ENCODE results near the gene POU6F2.
A peak's percentile ranks its signal among the peaks of the same experiment; 100 is the strongest.
"Not testable (repeated sequence)": the region's sequence is repeated elsewhere in the genome, so short reads cannot be mapped to it uniquely, and the experiment has no call there.

The POU6F2 gene, protein sequence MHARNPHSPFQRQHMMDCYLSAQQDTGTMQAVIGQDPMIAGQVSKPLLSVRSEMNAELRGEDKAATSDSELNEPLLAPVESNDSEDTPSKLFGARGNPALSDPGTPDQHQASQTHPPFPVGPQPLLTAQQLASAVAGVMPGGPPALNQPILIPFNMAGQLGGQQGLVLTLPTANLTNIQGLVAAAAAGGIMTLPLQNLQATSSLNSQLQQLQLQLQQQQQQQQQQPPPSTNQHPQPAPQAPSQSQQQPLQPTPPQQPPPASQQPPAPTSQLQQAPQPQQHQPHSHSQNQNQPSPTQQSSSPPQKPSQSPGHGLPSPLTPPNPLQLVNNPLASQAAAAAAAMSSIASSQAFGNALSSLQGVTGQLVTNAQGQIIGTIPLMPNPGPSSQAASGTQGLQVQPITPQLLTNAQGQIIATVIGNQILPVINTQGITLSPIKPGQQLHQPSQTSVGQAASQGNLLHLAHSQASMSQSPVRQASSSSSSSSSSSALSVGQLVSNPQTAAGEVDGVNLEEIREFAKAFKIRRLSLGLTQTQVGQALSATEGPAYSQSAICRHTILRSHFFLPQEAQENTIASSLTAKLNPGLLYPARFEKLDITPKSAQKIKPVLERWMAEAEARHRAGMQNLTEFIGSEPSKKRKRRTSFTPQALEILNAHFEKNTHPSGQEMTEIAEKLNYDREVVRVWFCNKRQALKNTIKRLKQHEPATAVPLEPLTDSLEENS

GRCh38 chr7:38977685-38978084 is at the start of gene POU6F2:
Gene POU6F2 (plus strand): TSS chr7:38977909. CDS start chr7:38977954, 45 bp downstream.
- DNase-seq = no peak

DNA sequence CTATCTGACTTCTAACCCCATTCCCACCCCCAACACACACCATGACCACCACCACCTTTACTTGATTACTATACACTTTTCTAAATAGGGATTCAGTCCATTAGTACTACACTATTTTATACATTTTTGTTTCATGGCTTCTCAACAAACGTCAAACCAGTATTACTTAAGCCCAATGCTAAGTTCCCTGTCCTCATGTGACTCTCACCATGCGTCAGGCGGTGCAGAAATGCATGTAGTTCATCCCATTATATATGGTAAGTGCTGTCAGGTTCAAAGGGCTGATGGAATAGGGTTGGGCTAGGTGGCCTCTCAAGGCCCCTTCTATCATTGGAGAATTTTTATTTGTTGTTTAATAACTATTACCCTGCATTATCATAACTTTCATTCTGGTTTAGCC is 49.2 kb upstream of the POU6F2 start:
- DNase-seq = no peak

DNA sequence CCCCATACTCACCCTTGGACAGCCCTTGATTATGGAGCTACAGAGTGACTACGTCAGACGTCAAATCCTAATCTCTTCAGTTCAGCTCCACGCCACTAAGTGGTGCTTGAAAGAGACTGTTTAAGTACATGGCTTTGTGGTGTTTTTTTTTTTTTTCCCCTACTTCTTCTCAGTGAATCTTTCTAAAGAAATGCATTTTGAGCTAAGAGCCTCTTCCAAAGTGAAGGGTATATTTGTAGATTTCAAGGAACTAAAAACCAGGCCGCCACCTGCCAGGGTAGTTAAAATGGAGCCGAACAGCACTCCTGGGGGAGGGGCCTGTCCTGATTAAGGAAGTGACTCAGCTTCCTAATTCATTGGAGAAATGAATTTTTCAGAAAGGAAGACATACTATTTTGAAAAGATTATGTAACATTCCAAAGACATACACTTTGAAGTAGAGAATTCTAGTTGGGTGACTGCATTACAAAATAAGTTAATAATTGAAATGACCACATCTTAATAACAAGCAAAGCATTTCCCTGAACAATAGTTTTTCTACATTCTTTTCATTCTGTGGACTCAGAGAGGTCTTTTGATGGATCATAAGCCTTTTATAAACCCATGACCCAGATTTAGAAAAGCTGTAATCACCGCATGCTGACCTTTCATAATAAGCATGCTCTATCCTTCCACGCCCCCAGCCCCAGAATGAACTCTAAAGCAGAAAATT is 48.1 kb upstream of the POU6F2 start:
- no peak for DNase-seq

DNA sequence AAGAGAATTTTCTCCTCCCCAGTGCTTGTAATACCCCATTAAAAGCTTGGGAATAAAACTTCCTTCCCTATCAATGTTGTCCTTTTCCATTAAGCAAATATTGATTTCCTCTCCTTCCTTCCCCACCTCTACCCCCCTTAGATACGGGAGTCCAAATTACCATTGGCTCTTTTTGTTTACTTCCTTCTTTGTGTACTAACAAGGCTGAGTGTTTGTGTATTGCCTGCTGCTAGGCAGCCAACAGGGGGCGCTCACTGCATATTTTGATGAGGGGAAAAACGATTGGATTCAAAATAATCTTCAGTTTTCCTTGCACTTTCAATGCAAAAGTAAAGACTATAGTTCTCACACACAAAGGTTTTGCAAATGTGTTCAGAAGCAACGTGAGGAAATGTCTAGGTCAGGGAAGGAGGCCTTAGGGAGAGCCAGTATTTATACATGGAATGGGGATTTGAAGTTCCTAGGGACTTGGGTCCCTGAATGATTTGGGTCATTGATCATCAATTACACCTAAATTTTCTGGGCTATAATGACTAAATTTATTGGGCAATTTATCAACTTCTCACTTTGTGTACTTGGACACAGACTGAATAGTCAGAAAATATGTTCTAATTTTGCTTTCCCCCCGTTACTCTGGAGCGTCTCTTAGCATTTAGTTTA is 45.1 kb upstream of the POU6F2 start:
- peak; percentile 73 for DNase-seq

DNA sequence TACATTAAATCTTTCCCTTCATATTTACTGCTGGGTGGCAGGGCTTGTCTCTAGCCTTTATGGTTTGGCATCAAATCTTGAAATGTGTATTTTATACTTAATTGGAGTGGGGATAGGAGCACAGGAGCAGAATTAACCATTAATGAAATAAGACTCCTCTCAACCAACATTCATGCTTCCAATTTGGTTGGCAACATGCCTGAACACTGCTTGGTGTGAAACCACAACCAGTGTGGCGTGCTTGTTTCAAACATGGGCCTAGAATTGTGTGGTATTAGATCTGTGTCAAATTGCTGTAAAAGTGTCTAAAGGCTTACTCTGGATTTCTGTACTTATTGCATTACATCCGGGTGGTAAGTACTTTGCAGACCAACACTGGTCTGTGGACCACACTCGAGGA is 43.7 kb upstream of the POU6F2 start:
- DNase-seq = peak; percentile 35

DNA sequence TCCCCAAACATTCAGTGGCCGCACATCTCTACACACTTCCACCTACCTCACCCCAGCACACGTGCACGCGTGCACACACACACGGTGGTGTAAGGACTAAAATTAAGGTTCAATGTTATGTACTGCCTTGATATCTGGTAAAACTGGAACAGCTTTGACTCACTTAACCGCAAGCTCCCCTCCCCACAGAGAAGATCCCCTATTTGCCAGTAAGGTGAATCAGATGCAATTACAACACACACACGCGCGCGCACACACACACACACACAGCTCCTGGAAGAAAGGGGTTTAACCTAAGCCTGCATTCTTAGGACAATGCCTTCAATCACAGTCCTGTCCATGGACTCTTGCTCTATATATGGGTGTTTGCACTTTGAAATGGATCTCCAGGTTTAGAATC is 43.2 kb upstream of the POU6F2 start:
- DNase-seq = no peak

GRCh38 chr7:38936641-38937040 is 41.1 kb upstream of the POU6F2 start:
- no peak for DNase-seq

DNA sequence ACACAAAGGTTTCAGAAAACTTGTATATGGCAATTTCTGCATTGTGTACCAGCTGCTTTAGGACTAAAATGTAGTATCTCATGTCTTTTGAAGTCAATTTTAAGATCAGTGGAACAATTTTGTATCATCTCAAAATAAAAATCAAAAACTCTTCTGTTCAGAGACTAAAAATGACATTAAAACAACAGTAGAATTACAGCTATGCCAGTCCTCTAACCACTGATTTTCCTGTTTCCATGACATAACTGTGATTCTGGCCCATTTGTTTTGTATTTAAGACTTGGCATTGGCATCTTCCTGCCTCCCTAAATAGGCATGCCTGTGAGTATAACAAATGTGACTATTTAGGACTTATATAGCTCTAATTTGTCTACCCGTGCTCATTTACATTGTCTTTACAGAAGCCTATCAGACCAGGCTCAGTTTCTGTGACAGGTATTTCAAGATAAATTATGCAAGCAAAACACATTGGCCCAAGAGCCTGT is 39.7 kb upstream of the POU6F2 start:
- DNase-seq = no peak

DNA sequence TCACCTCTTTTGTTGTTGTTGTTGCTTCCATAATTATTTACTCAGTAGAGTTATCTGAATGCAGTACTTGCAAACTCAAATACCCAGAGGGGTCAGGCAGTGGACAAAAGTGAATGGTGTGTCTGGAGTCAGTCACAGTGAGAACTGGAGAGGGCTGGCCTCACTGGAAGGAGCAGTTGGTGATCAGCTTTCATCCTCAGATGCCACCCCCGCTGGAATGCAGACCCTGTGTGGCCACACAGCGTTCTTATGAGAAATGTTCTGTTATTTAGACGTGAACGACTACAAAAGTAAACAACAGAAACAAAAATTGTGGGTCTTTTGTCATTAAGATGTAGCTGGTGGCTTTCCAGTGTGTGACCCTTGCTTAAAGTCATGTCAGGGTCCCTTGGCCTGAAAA is 39.1 kb upstream of the POU6F2 start:
- DNase-seq = no peak

DNA sequence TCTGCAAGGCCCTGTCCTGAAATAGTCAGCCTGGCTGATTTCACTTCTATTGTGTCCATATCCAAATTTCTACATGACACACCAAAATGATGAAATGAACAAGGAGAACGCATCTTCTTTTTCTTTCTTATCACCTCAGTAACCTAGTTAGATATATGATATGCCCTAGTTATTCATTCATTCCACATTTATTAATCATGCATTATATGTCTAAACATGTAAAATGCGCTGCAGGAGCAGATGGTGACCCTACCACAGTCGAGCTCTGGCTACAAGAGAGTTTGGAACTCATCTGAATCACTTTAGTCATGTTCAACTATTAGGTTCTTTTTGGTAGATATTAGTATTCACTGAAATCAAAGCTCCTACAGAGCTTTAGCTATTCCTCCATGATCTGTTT is 36.9 kb upstream of the POU6F2 start:
- no peak for DNase-seq

GRCh38 chr7:38942431-38943051 is 35.2 kb upstream of the POU6F2 start:
- DNase-seq = no peak

DNA sequence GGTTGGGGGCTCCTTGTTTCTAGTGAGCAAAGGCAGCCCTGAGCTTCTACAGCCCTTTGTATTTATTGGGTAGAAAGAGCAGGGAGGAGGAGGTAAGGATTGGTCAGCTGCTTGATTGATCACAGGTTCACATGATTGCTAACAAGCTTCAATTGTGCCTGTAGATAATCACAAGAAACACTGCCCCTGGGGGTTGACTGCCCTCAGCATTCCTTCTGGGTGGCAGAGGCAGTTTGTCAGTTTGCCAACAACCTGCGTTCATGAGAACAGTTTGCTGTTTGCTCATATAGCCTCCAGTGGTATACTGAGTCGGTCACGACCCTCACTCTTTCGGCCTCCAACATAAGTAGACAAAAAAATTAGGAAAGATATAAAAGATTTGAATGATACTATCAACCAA is 30.2 kb upstream of the POU6F2 start:
- DNase-seq = not testable (repeated sequence)

- DNase-seq = no peak
These were observed 27.4 kb upstream of the POU6F2 start for GRCh38 chr7:38950309-38950708.

GRCh38 chr7:38951213-38951612 is 26.5 kb upstream of the POU6F2 start:
- DNase-seq = no peak

- no peak for DNase-seq
These were observed 24.5 kb upstream of the POU6F2 start for GRCh38 chr7:38953227-38953626.

DNA sequence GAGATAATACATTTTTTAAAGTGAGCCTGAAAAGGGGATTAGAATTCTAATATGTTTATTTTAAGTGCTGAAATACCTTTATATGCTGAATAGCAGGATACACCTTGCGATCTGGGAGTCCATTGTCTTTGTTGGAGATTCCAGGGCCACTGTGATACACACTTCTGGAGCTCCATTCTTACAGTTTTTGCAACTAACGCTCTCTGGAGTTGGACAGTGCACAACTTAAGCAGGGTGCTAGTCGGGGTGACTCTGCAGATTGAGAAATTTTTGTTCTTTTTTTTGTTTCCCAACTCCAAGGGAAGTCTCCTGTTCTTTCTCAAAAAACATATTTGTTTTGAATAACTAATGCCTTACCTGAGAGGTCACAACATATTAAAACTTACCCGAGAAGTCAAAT is 23.7 kb upstream of the POU6F2 start:
- no peak for DNase-seq

GRCh38 chr7:38955892-38956291 is 21.8 kb upstream of the POU6F2 start:
- no peak for DNase-seq

GRCh38 chr7:38962028-38962427 is 15.7 kb upstream of the POU6F2 start:
- DNase-seq = no peak

DNA sequence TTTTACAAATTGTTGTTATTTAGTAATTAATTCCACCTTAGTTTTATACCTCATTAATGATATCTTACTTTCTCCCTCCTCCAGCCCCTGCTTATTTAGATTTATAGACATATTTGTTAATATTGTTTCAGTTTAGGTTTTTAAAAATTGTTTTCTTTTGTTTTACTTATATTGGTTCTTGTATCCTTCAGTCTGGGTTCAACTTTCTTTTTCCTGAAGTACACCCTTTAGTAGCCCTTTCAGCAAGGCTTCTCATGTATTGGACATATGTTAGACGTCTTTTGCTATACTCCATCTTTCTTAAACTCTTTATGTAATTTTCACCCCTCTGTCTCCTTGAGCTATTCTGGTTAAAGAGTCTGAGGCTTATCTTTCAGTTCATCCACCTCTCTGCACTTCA is 12.8 kb upstream of the POU6F2 start:
- DNase-seq = no peak

- no peak for DNase-seq
These were observed 3.9 kb upstream of the POU6F2 start for GRCh38 chr7:38973760-38974159.

- no peak for DNase-seq
These were observed 1.7 kb upstream of the POU6F2 start for GRCh38 chr7:38975944-38976392.

- DNase-seq = no peak
These were observed 782 bp downstream of the POU6F2 start for GRCh38 chr7:38978491-38978890.

GRCh38 chr7:38992203-38992602 is 14.5 kb downstream of the POU6F2 start:
- no peak for DNase-seq
